Osteocyte (in vitro differentiated cells): ENCODE data around the gene SAP25. TPM values are rescaled to one million over a fixed set of nuclear protein-coding genes. Genes with fewer than 3 reads are reported as not detected.
A peak's percentile ranks its signal among the peaks of the same experiment; 100 is the strongest.

Experiments used
- DNase-seq: peaks from one replicate; pipeline ENCODE4 v3.0.0; 2021; ENCODE audit warnings: mixed read lengths; ENCODE audit not compliant: unreplicated experiment; ENCODE audit errors: extremely low spot score
- H3K27ac Mint-ChIP-seq: one replicate; pipeline ENCODE4 v1.8.0; 2021; ENCODE audit warnings: mild to moderate bottlenecking, mixed read lengths; ENCODE audit not compliant: unreplicated experiment
- H3K27me3 Mint-ChIP-seq: one replicate; pipeline ENCODE4 v1.8.0; 2021; ENCODE audit warnings: mixed read lengths; ENCODE audit not compliant: unreplicated experiment
- H3K36me3 Mint-ChIP-seq: one replicate; pipeline ENCODE4 v1.8.0; 2021; ENCODE audit warnings: mixed read lengths; ENCODE audit not compliant: unreplicated experiment
- H3K4me1 Mint-ChIP-seq: one replicate; pipeline ENCODE4 v1.8.0; 2021; ENCODE audit warnings: mixed read lengths; ENCODE audit not compliant: unreplicated experiment
- H3K4me3 Mint-ChIP-seq: one replicate; pipeline ENCODE4 v1.8.0; 2021; ENCODE audit warnings: mild to moderate bottlenecking, moderate library complexity, mixed read lengths; ENCODE audit not compliant: unreplicated experiment
- H3K9me3 Mint-ChIP-seq: one replicate; pipeline ENCODE4 v1.8.0; 2021; ENCODE audit warnings: mixed read lengths; ENCODE audit not compliant: unreplicated experiment
- total RNA-seq: library from RNA; stranded (reverse); gene quantifications from 2 replicates; pipeline ENCODE4 v1.2.1, GENCODE V29; 2021
- TF ChIP-seq, protein P1 (sequence below): fragments of 200-600 bp; sonication (generic); IDR thresholded peaks from 2 replicates; pipeline ENCODE4 v1.5.0; 2021; ENCODE audit warnings: antibody characterized with exemption, mild to moderate bottlenecking, moderate library complexity

Gene SAP25
- total RNA-seq, 1 donor from 2014 or later, result 1.5 TPM

DNA sequence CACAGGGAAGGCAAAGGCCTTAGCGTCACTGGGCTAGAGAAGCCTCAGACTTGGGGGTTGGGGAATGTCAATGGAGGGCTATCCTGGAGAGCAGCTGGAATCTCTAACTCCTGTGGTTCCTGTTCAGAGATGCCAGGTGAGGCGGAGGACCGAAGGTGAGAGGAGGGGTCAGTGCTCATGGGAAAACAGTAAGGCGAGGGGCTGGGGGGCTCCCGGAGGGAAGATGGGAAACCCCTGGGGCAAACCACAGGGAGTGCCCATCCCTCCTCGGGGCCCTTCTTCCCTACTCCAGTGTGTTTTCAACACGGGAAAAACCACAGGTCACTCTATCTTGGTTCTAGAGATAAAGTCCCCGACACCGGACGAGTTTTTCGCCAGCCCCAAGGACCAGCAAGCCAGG is 8.9 kb upstream of the SAP25 start:
- Mint-ChIP-seq H3K27me3 (no peaks in the 10 kb centered on the region), H3K4me1 (peaks cover 29% of the 10 kb centered on the region), H3K4me3 (no peak overlapping the region), H3K9me3 (no peaks in the 10 kb centered on the region), H3K27ac (peak overlapping the region; percentile 92), H3K36me3 (peaks cover 8% of the 10 kb centered on the region)
- no peak for DNase-seq
- TF ChIP-seq, protein P1, sequence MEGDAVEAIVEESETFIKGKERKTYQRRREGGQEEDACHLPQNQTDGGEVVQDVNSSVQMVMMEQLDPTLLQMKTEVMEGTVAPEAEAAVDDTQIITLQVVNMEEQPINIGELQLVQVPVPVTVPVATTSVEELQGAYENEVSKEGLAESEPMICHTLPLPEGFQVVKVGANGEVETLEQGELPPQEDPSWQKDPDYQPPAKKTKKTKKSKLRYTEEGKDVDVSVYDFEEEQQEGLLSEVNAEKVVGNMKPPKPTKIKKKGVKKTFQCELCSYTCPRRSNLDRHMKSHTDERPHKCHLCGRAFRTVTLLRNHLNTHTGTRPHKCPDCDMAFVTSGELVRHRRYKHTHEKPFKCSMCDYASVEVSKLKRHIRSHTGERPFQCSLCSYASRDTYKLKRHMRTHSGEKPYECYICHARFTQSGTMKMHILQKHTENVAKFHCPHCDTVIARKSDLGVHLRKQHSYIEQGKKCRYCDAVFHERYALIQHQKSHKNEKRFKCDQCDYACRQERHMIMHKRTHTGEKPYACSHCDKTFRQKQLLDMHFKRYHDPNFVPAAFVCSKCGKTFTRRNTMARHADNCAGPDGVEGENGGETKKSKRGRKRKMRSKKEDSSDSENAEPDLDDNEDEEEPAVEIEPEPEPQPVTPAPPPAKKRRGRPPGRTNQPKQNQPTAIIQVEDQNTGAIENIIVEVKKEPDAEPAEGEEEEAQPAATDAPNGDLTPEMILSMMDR, result no peak

- H3K36me3 Mint-ChIP-seq, result peaks cover 8% of the 10 kb centered on the region
- H3K4me1 Mint-ChIP-seq, result peaks cover 27% of the 10 kb centered on the region
- no peak overlapping the region for H3K4me3 Mint-ChIP-seq
- H3K27me3 Mint-ChIP-seq, result no peaks in the 10 kb centered on the region
- DNase-seq, result no peak
- peak overlapping the region; percentile 92 for H3K27ac Mint-ChIP-seq
- TF ChIP-seq, protein P1, result no peak
- H3K9me3 Mint-ChIP-seq, result no peaks in the 10 kb centered on the region
Measured at GRCh38 chr7:100582041-100582579, 8.4 kb upstream of the SAP25 start.

GRCh38 chr7:100580466-100581283 is 7.0 kb upstream of the SAP25 start:
- TF ChIP-seq, protein P1, result no peak
- no peak for DNase-seq
- Mint-ChIP-seq H3K9me3 (no peaks in the 10 kb centered on the region), H3K27ac (no peak overlapping the region), H3K36me3 (peaks cover 13% of the 10 kb centered on the region), H3K4me3 (no peak overlapping the region), H3K27me3 (no peaks in the 10 kb centered on the region), H3K4me1 (peaks cover 25% of the 10 kb centered on the region)

DNA sequence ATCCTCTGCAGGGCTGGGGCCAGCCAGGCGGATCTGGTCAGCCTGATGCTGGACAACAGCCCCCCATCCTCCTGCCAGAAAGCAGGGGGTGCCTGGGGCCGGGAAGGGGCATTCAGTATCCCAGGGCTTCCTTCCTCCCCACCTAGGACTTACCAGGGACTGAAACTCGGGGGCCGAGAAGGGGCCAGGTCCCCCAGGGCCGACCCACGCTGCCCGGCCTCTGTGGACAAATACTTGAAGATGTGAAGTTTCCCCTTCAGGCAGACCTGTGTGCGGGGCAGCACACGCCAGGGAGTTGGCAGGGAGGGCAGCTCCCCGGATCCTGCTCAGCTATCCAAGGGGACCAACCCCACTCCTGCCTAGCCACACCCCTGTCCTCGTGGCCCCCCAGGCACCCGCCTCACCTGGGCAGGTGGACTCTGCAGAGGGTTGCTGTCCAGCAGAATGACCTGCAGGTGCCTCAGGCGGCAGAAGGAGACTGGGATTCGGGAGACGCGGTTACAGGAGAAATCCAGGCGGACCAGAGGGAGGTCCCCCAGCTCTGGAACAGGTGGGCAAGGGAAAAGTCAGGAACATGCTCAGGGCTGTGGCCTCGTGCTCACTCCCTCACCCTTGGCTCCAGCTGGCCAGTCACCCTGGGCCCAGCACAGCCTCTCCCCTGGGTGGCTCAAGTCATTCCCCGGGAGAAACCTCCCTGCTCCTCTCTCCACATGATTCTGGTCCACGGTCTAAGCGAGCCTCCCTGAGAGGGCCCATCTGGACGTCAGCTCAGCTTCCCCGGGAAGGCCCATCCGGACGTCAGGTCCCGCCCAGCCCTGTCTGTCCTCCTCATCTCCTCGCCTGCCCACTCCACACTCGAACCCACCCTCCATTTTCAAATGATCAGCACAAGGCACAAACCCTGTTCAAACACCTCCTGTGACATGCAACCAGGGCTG is 4.8 kb upstream of the SAP25 start:
- Mint-ChIP-seq H3K36me3 (peaks cover 15% of the 10 kb centered on the region), H3K4me3 (no peak overlapping the region), H3K27ac (no peak overlapping the region), H3K27me3 (no peaks in the 10 kb centered on the region), H3K4me1 (peaks cover 13% of the 10 kb centered on the region), H3K9me3 (no peaks in the 10 kb centered on the region)
- TF ChIP-seq, protein P1, result no peak
- no peak for DNase-seq
